Loucy (cell line): ENCODE measurements around the gene APOBEC3A.

ENCODE experiments used
- EZH2phosphoT487 ChIP-seq: fragments of 200-600 bp; IDR thresholded peaks from 2 replicates; pipeline ENCODE4 v1.6.1; 2018; ENCODE audit warnings: antibody characterized with exemption, mild to moderate bottlenecking, moderate library complexity, borderline replicate concordance
- TF ChIP-seq, protein P1 (sequence below): fragments of 200-600 bp; sonication (generic); conservative IDR thresholded peaks from 2 replicates; pipeline ENCODE4 v1.5.1; 2014; ENCODE audit warnings: mild to moderate bottlenecking, antibody characterized with exemption, low read length

DNA sequence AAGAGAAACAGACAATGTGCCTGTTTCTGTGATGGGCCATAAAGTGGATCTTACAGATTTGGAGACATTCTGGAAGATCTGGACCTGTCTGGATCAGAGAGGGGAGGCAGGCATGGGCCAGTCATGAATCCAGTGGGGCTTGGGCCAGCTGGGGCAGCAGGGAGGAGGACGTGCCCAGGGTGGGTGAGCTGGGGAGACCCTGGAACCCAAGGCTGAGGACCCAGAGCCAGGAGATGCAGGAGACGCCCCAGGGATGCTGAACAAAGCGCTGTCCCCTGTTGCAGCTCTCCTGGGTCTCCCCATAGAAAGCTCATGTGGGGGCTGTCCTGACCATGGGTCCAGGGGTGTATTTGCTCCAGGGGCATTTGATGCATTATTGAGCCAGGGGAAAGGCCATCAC, 1.5 kb upstream of the APOBEC3A start:
- TF ChIP-seq, protein P1, sequence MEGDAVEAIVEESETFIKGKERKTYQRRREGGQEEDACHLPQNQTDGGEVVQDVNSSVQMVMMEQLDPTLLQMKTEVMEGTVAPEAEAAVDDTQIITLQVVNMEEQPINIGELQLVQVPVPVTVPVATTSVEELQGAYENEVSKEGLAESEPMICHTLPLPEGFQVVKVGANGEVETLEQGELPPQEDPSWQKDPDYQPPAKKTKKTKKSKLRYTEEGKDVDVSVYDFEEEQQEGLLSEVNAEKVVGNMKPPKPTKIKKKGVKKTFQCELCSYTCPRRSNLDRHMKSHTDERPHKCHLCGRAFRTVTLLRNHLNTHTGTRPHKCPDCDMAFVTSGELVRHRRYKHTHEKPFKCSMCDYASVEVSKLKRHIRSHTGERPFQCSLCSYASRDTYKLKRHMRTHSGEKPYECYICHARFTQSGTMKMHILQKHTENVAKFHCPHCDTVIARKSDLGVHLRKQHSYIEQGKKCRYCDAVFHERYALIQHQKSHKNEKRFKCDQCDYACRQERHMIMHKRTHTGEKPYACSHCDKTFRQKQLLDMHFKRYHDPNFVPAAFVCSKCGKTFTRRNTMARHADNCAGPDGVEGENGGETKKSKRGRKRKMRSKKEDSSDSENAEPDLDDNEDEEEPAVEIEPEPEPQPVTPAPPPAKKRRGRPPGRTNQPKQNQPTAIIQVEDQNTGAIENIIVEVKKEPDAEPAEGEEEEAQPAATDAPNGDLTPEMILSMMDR: no peak
- no peak for TF ChIP-seq EZH2phosphoT487
